Type B pancreatic cell (in vitro differentiated cells): ENCODE measurements around the gene PAPPA2. TPM values are rescaled to one million over a fixed set of nuclear protein-coding genes. Genes with fewer than 3 reads are reported as not detected.

Source experiments
- DNase-seq: peaks from one replicate; pipeline ENCODE4 v3.0.0; 2021; ENCODE audit warnings: mixed read lengths; ENCODE audit not compliant: unreplicated experiment; ENCODE audit errors: extremely low spot score
- H3K27ac Mint-ChIP-seq: 2 replicates; pipeline ENCODE4 v1.8.0; 2021; ENCODE audit warnings: mild to moderate bottlenecking, mixed read lengths
- H3K27me3 Mint-ChIP-seq: 2 replicates; pipeline ENCODE4 v1.8.0; 2021; ENCODE audit warnings: mixed read lengths
- H3K36me3 Mint-ChIP-seq: 2 replicates; pipeline ENCODE4 v1.8.0; 2021; ENCODE audit warnings: mixed read lengths
- H3K4me1 Mint-ChIP-seq: one replicate; pipeline ENCODE4 v1.8.0; 2021; ENCODE audit warnings: mixed read lengths; ENCODE audit not compliant: unreplicated experiment
- H3K4me3 Mint-ChIP-seq: 2 replicates; pipeline ENCODE4 v1.8.0; 2021; ENCODE audit warnings: mild to moderate bottlenecking, mixed read lengths
- H3K9me3 Mint-ChIP-seq: 2 replicates; pipeline ENCODE4 v1.8.0; 2021; ENCODE audit warnings: mixed read lengths
- total RNA-seq: library from RNA; stranded (reverse); gene quantifications from 2 replicates; pipeline ENCODE4 v1.2.1, GENCODE V29; 2021; ENCODE audit warnings: low replicate concordance
- TF ChIP-seq, protein P1 (sequence below): fragments of 200-600 bp; sonication (generic); conservative IDR thresholded peaks from 2 replicates; pipeline ENCODE4 v1.5.0; 2021; ENCODE audit warnings: antibody characterized with exemption, mild to moderate bottlenecking

PAPPA2 gene
- total RNA-seq, 1 donor from 2014 or later, result 0.87 TPM

DNA sequence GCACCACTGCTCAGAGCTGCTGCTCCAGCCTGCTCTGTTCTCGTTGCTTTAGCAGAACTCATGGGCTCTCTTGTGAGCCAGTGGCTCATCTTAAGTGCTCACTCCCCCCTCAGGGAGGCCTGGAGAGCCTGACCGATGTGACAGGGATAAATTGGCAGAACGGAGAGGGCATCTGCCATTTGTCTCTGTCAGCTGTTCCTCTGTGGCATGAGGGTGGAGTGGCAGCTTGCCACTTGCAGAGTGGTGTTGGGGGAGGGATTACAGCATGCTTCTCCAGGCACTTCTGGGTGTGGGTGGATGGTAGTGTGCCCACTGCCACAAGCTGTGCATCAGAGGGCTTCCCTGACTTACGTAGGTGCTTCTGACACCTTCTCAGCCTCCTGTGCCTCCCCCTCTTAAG, 229.5 kb downstream of the PAPPA2 start:
- no peaks in the 10 kb centered on the region for H3K36me3 Mint-ChIP-seq
- H3K4me3 Mint-ChIP-seq, result no peak overlapping the region
- TF ChIP-seq, protein P1, sequence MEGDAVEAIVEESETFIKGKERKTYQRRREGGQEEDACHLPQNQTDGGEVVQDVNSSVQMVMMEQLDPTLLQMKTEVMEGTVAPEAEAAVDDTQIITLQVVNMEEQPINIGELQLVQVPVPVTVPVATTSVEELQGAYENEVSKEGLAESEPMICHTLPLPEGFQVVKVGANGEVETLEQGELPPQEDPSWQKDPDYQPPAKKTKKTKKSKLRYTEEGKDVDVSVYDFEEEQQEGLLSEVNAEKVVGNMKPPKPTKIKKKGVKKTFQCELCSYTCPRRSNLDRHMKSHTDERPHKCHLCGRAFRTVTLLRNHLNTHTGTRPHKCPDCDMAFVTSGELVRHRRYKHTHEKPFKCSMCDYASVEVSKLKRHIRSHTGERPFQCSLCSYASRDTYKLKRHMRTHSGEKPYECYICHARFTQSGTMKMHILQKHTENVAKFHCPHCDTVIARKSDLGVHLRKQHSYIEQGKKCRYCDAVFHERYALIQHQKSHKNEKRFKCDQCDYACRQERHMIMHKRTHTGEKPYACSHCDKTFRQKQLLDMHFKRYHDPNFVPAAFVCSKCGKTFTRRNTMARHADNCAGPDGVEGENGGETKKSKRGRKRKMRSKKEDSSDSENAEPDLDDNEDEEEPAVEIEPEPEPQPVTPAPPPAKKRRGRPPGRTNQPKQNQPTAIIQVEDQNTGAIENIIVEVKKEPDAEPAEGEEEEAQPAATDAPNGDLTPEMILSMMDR, result no peak
- no peaks in the 10 kb centered on the region for H3K27me3 Mint-ChIP-seq
- H3K27ac Mint-ChIP-seq, result no peak overlapping the region
- DNase-seq, result no peak
- peaks cover 21% of the 10 kb centered on the region for H3K4me1 Mint-ChIP-seq
- no peaks in the 10 kb centered on the region for H3K9me3 Mint-ChIP-seq

DNA sequence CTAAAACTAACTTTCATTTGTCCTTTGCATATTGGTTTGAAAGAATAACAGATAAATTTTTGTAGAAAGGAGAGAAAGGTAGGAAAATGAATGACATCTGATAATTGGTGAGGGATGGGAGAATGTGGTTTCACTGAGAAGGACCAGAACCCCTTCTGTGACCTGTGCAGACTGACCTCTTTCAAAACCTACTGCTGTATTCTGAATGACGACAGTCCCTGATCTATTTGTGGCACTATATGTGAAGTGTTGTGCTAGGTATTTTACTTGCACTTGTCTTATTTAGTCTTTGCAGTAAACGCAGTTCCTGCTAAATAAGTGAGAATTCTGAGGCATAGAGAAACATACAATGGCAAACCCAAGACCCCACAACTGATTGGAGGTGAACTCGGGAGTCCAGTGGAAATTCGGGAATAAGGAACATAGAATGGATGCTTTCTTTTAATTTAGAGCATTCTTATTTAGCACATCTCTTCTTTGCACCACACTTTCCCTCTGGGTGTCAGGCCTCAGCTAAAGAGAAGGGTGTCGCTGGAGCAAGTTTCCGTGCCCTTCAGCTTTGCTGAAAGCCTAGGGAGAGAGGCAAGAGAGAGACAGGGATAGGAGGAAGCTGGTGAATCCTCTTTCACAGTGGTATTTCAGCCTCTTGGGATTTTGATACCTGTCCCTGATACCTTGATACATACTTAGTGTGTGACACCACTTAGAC, 230.2 kb downstream of the PAPPA2 start:
- Mint-ChIP-seq H3K27ac (no peak overlapping the region), H3K9me3 (no peaks in the 10 kb centered on the region), H3K4me3 (no peak overlapping the region), H3K36me3 (no peaks in the 10 kb centered on the region), H3K4me1 (peaks cover 21% of the 10 kb centered on the region), H3K27me3 (no peaks in the 10 kb centered on the region)
- TF ChIP-seq, protein P1, result no peak
- DNase-seq, result no peak

DNA sequence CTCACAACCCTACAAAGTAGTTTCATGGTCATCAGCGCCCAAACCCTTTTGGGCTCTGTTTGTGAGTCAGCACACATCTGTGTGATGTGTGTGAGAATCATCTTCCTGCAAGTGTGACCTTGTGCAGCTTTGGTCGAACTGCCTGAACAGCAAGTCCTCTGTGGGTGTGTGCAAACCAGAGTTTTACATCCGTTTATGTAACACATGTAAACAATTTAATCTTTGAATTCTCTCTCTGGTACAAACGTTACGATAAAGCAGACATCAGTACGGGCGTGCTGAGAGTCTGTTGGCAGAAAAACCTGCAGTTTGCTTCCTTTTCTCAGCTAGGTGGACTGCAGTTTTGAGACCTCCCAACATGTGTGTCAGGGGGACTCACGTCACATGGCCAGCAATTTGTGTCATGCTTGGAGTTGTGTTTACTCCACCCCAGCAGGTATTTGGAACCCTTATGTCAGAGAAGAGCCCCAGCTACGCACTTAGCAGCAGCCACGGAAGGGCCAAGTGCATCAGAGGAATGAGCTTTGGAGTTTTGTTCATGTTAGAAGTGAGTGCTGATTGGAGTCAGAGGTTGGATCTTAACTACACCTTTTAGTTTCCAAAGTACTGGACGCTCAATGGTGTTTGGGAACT, 230.8 kb downstream of the PAPPA2 start:
- Mint-ChIP-seq H3K9me3 (no peaks in the 10 kb centered on the region), H3K4me3 (no peak overlapping the region), H3K27me3 (no peaks in the 10 kb centered on the region), H3K27ac (no peak overlapping the region), H3K4me1 (peaks cover 21% of the 10 kb centered on the region), H3K36me3 (no peaks in the 10 kb centered on the region)
- TF ChIP-seq, protein P1, result no peak
- DNase-seq, result no peak

DNA sequence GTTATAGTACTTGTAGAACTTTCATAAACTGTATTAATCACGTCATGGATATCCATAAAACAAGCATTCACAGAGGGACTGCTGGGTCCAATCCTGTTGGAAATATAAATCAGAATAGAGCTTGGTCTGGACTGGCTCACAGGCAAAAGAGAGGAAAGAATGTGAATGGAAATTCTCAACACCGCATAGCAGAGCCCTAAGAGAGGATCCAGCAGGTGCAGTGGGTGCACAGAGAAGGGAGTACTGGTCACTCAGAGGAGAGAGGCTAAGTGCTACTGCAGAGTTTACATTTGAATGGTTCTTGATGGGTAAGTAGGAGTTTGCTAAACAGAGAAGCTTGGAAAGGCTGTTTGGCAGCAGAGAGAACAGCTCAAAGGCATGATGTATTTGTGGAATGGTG, 231.7 kb downstream of the PAPPA2 start:
- no peaks in the 10 kb centered on the region for H3K9me3 Mint-ChIP-seq
- no peak for DNase-seq
- no peak overlapping the region for H3K4me3 Mint-ChIP-seq
- H3K27me3 Mint-ChIP-seq, result no peaks in the 10 kb centered on the region
- TF ChIP-seq, protein P1, result no peak
- peaks cover 21% of the 10 kb centered on the region for H3K4me1 Mint-ChIP-seq
- H3K36me3 Mint-ChIP-seq, result no peaks in the 10 kb centered on the region
- no peak overlapping the region for H3K27ac Mint-ChIP-seq

DNA sequence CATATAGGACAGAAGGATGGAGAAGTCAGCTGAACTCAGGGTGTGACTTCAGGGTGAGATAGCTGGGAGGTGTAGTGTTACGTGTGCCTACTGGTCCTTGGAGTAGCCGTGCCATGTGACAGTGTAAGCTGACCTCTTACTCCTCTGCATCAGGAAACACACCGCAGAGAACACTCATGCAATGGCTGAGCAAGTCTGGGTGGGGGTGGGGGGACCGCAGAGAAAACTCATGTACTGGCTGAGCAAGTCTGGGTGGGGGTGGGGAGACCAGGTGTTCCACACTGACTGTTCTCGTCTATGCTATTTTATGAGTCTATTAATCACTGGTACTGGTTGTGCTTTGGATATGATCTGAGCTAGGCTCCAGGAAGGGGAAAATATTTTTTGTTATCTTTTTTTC, 233.1 kb downstream of the PAPPA2 start:
- H3K4me3 Mint-ChIP-seq, result no peak overlapping the region

More for the DNA sequence above, 233.1 kb downstream of the PAPPA2 start:
- TF ChIP-seq, protein P1, result no peak
- no peaks in the 10 kb centered on the region for H3K27me3 Mint-ChIP-seq
- DNase-seq, result no peak
- no peaks in the 10 kb centered on the region for H3K9me3 Mint-ChIP-seq
- peaks cover 21% of the 10 kb centered on the region for H3K4me1 Mint-ChIP-seq
- no peaks in the 10 kb centered on the region for H3K36me3 Mint-ChIP-seq
- no peak overlapping the region for H3K27ac Mint-ChIP-seq
